Smooth muscle cell (in vitro differentiated cells): ENCODE data around the gene TFAP2B. TPM values are rescaled to one million over a fixed set of nuclear protein-coding genes. Genes with fewer than 3 reads are reported as not detected.

Experiments used
- DNase-seq: peaks from one replicate; lab custom pipeline; 2025; ENCODE audit not compliant: unreplicated experiment; lab: John Stamatoyannopoulos, UW
- H2AFZ ChIP-seq: fragments of 200-600 bp; sonication (generic); 2 replicates; pipeline ENCODE4 v1.6.0; 2016; ENCODE audit warnings: antibody characterized with exemption, low read depth, mild to moderate bottlenecking
- H3F3A ChIP-seq: fragments of 200-600 bp; sonication (generic); 2 replicates; pipeline ENCODE4 v1.6.0; 2017; ENCODE audit warnings: antibody characterized with exemption, low read depth
- H3K27ac ChIP-seq: fragments of 200-600 bp; sonication (generic); 2 replicates; pipeline ENCODE4 v1.5.1; 2016; ENCODE audit warnings: low read depth, mild to moderate bottlenecking
- H3K27me3 ChIP-seq: fragments of 200-600 bp; sonication (generic); 2 replicates; pipeline ENCODE4 v1.6.1; 2016; ENCODE audit warnings: low read depth, mild to moderate bottlenecking
- H3K36me3 ChIP-seq: fragments of 200-600 bp; sonication (generic); 2 replicates; pipeline ENCODE4 v1.5.1; 2016; ENCODE audit warnings: low read depth
- H3K4me1 ChIP-seq: fragments of 200-600 bp; sonication (generic); 2 replicates; pipeline ENCODE4 v1.5.1; 2016; ENCODE audit warnings: low read depth
- H3K4me2 ChIP-seq: fragments of 200-600 bp; sonication (generic); 2 replicates; pipeline ENCODE4 v1.6.0; 2016; ENCODE audit warnings: mild to moderate bottlenecking
- H3K4me3 ChIP-seq: fragments of 200-600 bp; sonication (generic); 2 replicates; pipeline ENCODE4 v1.5.1; 2016; ENCODE audit warnings: mild to moderate bottlenecking
- H3K79me2 ChIP-seq: fragments of 200-600 bp; sonication (generic); 2 replicates; pipeline ENCODE4 v1.6.0; 2016; ENCODE audit warnings: low read depth, mild to moderate bottlenecking
- H3K9ac ChIP-seq: fragments of 200-600 bp; sonication (generic); 2 replicates; pipeline ENCODE4 v1.6.0; 2016; ENCODE audit warnings: low read depth
- H3K9me3 ChIP-seq: fragments of 200-600 bp; sonication (generic); replicated peaks from 2 replicates; pipeline ENCODE4 v1.5.1; 2016; ENCODE audit warnings: low read depth
- H4K20me1 ChIP-seq: fragments of 200-600 bp; sonication (generic); 2 replicates; pipeline ENCODE4 v1.6.0; 2016; ENCODE audit warnings: low read depth
- WGBS: methylation state at CpG from one replicate; pipeline ENCODE4 v1.1.7; 2016; ENCODE audit warnings: low lambda C conversion rate; 5-methylcytosine and 5-hydroxymethylcytosine counted together
- polyA plus RNA-seq: library from polyadenylated mRNA; unstranded; fragments of >200 nt; fragmentation: Nextera tagmentation; extraction: Ambion mirVana; gene quantifications from 2 replicates; pipeline ENCODE4 v1.2.1, GENCODE V29; 2016
- total RNA-seq: library from RNA; depleted of rRNA; stranded (reverse); fragments of >200 nt; gene quantifications from 2 replicates; pipeline ENCODE4 v1.2.3, GENCODE V29; 2014
- TF ChIP-seq, protein P1 (sequence below): fragments of 200-600 bp; sonication (generic); IDR thresholded peaks from 2 replicates; pipeline ENCODE4 v1.5.1; 2017; ENCODE audit warnings: borderline replicate concordance, mild to moderate bottlenecking, antibody characterized with exemption; ENCODE audit not compliant: insufficient read depth, poor library complexity, severe bottlenecking

TFAP2B gene
- total and polyA plus RNA-seq, 2 experiments from 2014 or later, result not detected

DNA sequence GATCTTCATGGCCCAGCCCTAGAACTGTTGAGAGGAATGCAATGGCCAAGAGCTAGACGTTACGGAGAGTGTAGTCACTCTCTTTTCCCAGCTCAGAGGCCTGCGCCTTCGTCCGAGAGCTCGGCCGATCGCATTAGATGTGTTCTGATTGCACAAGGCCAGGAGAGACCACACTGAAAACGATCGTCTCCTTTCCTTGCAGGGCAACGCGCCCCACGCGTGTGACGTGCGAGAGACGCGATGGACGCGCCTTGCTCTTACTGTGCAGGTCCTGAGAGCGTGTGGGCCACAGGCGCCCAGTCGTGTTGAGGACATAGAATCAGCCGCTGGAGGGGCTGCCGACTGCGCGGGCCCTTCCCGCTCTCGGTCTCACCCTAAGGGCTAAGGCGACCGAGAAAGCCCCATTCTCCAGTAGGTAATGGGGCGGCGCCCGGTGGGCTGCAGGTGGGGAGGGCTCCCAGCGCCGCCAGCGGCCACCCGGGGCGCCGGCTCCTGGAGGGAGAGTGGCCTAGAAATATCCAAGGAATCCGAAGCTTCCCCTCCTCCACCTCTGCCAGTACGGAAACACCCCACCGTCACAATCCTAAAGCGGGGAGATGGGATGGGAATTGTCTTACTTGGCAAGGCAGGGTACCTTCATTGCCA lies 26.9 kb downstream of the TFAP2B start:
- Histone ChIP-seq H3K27ac (no peak overlapping the region), H3K27me3 (peaks cover 100% of the 10 kb centered on the region), H3K36me3 (no peaks in the 10 kb centered on the region), H2AFZ (no peak overlapping the region), H3K4me3 (no peak overlapping the region), H3K4me1 (peaks cover 30% of the 10 kb centered on the region), H4K20me1 (no peaks in the 10 kb centered on the region), H3K4me2 (no peak overlapping the region), H3K9ac (no peak overlapping the region), H3K79me2 (no peaks in the 10 kb centered on the region), H3K9me3 (no peaks in the 10 kb centered on the region), H3F3A (no peaks in the 10 kb centered on the region)
- no peak for DNase-seq
- TF ChIP-seq, protein P1, sequence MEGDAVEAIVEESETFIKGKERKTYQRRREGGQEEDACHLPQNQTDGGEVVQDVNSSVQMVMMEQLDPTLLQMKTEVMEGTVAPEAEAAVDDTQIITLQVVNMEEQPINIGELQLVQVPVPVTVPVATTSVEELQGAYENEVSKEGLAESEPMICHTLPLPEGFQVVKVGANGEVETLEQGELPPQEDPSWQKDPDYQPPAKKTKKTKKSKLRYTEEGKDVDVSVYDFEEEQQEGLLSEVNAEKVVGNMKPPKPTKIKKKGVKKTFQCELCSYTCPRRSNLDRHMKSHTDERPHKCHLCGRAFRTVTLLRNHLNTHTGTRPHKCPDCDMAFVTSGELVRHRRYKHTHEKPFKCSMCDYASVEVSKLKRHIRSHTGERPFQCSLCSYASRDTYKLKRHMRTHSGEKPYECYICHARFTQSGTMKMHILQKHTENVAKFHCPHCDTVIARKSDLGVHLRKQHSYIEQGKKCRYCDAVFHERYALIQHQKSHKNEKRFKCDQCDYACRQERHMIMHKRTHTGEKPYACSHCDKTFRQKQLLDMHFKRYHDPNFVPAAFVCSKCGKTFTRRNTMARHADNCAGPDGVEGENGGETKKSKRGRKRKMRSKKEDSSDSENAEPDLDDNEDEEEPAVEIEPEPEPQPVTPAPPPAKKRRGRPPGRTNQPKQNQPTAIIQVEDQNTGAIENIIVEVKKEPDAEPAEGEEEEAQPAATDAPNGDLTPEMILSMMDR, result no peak
- WGBS, result 2% methylated on average over 42 of the region's 44 CpGs

- Histone ChIP-seq H3K4me2 (no peak overlapping the region), H3K4me1 (peaks cover 35% of the 10 kb centered on the region), H2AFZ (no peak overlapping the region), H3K27me3 (peaks cover 100% of the 10 kb centered on the region), H3K9ac (no peak overlapping the region), H3K79me2 (no peaks in the 10 kb centered on the region), H3F3A (no peaks in the 10 kb centered on the region), H3K9me3 (no peaks in the 10 kb centered on the region), H4K20me1 (no peaks in the 10 kb centered on the region), H3K4me3 (no peak overlapping the region), H3K27ac (no peak overlapping the region), H3K36me3 (no peaks in the 10 kb centered on the region)
- TF ChIP-seq, protein P1, result no peak
- DNase-seq, result no peak
- 5% methylated on average over 16 of the region's 16 CpGs for WGBS
Observed at GRCh38 chr6:50846144-50846851, 27.6 kb downstream of the TFAP2B start.

- Histone ChIP-seq H3K9ac (no peak overlapping the region), H3K36me3 (no peaks in the 10 kb centered on the region), H3K4me2 (no peak overlapping the region), H3K27me3 (peaks cover 100% of the 10 kb centered on the region), H3K27ac (no peak overlapping the region), H3K9me3 (no peaks in the 10 kb centered on the region), H4K20me1 (no peaks in the 10 kb centered on the region), H2AFZ (no peak overlapping the region), H3K79me2 (no peaks in the 10 kb centered on the region), H3F3A (no peaks in the 10 kb centered on the region), H3K4me1 (peaks cover 36% of the 10 kb centered on the region), H3K4me3 (no peak overlapping the region)
- TF ChIP-seq, protein P1, result no peak
- DNase-seq, result no peak
- 10% methylated on average over 8 of the region's 8 CpGs for WGBS
Observed at GRCh38 chr6:50846852-50847155, 28.1 kb downstream of the TFAP2B start.
